GM19193 (cell line): Measurements from ENCODE around the gene FANCB.
A peak's percentile ranks its signal among the peaks of the same experiment; 100 is the strongest.

Experiments
- POLR2A ChIP-seq: IDR thresholded peaks from 4 replicates; pipeline ENCODE4 v1.6.1; 2011; ENCODE audit not compliant: insufficient read depth, insufficient read length; ENCODE audit errors: extremely low read depth

The FANCB gene

DNA sequence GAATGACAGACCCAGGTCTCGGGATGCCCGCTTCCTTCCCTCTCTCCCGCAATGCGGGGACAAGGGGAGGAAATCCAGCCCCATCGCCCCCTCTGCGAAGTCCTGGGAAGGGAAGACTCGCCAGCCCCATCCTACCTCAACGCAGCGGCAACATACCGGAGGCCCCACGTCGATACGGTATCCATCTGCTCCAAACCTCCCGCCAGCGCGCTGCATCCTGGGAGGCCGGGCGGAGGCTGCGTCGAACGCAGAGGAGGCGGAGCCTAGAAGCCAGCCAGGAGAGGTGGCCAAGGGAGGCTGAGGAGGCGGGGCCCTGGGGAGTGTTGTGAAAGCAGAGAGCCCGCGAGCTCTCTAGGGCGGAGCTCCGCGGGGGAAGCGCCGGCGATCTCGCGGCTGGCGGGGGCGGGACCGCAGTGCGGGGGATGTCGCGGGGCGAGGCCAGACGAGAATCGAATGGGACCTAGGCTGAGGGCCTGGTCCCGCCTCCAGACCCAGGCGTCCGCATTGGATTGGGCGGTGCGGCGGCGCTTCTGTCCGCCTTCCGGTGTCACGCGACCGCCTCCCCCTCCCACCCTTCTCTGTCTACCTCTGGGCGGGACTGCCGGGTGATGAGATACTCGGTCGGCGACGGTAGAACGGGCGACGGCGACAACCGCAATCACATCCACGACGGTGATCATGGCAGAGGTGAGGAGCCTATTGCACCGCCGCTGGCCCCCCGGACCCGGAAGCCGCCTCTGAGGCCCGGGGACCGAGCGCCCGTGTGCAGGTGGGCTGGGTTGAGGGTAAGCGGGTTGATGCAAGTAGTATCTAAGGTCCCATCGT is at the start of gene FANCB, which contains the start of gene MOSPD2:
TSS of gene FANCB (minus strand) at position 219 of the 825 bp plus-strand sequence. CDS start 7,559 bp downstream, outside the sequence.
TSS of gene MOSPD2 (plus strand) at position 571 of the 825 bp plus-strand sequence. CDS start at position 679, 108 bp downstream.
- TF ChIP-seq POLR2A, result peak; percentile 54

DNA sequence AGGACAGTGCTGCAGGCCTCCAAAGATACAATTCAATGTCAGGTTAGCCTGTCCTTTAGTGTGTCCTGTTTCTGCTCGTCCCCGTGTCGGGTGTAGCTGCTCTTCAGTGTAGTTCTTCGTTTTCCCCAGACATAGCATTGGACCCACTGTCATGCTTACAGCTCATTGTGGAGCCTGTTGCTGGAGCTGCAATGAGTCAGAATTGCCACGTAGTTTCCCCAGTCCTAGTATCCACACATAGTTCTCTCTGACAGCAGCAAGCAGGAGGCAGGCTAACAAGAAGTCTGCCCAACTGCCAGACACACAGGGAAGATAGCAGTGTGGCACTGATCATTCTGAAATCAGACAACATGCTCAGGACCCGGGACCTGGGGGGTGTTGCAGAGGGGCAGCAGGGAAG is 49.6 kb upstream of the FANCB start:
- no peak for TF ChIP-seq POLR2A

DNA sequence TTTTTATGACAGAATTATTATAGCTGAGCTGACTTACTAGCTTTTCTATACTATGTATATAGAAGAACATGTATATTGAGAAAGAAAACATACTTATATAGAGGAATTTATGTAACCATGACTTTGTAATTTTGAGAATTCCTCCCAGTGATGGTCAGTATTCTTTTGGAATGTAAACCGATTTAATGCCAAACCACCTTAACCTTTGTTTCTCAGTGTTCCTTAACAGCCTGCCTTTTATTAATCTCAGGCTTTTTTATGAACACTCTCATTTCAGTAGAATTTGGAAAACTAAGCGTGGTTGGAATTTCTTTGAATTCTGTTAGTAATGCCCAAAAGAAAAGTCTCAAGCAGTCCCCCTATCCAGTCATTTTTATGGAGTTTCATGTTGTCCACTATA is 47.3 kb upstream of the FANCB start:
- TF ChIP-seq POLR2A, result no peak

DNA sequence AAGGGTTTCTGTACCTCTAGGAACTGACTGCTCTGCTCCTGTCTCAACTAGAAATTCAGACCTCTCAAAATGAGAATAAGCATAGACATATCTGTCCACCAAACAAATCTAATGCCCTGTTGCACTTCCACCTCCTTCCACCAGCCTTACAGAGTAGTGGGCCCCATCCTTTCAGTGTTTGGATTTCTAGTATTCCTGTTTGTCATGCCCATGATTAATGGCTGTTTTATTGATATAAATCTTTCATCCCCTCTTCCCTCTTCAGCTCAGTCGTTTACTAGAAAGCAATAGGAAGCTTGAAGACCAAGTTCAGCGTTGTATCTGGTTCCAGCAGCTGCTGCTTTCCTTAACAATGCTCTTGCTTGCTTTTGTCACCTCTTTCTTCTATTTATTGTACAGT is 46.5 kb upstream of the FANCB start:
- TF ChIP-seq POLR2A, result no peak

DNA sequence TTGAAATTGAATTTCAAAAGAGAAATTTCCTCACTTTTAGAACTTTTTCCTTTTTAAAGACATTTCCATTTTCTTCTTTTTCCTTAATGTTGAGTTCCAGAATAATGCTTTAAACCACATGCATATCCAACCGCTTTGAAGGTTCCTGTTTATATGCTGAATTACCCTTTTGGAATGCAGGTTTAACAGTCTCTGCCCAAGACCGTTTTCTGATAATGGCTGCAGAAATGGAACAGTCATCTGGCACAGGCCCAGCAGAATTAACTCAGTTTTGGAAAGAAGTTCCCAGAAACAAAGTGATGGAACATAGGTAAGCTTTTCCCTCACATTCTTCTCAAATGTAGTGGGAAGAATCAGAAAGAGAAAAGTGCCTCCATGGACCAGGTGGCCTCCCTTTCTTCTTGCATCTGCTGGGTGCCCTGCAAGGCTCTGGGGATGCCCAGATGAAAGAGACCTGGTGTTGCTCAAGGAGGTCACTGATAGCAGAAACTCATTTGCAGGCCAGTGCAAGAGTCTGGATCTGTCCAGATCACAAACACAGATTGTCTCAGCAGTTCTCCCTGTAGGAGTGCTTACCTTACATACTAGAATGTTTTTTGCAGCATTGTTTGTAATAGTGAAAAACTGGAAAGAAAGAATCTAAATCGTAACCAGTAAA is 43.3 kb upstream of the FANCB start:
- TF ChIP-seq POLR2A, result no peak

DNA sequence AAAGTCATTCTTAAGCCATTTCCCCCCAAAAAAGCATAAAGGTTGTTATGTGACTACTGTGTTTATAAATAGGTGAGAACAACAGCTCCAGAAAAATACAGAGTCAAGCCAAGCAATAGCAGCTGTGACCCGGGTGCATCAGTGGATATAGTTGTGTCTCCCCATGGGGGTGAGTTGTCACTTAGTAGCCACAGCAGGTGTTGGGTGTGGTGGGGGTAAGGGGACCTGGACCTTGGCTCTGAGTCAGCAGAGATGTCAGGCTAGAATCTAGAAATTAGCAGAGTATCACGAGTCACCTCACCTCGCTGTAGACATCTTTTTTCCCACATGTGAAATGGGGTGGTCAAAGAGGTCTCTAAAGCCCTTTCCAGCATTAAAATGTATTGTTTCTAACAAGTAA is 42.7 kb upstream of the FANCB start:
- TF ChIP-seq POLR2A, result no peak

DNA sequence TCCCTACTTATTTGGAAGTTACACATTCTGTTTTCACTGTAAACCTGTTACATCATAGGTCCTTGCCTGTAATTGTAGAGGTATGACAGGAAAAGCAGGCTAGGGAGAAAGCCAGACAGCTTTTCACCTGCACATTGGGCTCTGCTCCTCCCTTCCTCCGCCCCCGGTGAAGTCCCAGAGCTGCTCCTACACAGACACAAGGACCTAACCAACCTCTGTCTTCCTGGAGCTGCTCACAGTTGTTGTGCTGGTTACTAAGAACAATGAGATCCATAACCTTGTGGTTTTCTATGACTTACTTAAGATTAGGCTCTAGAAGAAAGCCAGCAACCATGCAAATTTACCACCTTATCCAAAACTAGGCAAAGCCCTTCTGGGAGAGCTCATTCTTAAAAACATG is 40.4 kb upstream of the FANCB start:
- no peak for TF ChIP-seq POLR2A

DNA sequence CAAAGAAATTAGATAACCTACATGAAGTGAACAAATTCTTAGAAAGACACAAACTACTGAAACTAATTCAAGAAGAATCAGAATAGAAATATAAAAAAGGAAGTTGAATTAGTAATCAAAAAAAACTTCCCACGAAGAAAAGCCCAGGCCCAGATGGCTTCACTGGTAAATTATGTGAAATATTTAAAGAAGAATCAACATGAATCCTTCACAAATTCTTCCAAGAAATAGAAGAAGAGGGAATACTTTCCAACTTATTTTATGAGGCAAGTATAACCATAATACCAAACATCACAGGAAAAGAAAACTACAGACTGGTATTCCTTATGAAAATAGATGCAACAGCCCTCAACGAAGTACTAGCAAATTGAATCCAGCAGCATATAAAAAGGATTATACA is 31.0 kb upstream of the FANCB start:
- TF ChIP-seq POLR2A, result no peak

DNA sequence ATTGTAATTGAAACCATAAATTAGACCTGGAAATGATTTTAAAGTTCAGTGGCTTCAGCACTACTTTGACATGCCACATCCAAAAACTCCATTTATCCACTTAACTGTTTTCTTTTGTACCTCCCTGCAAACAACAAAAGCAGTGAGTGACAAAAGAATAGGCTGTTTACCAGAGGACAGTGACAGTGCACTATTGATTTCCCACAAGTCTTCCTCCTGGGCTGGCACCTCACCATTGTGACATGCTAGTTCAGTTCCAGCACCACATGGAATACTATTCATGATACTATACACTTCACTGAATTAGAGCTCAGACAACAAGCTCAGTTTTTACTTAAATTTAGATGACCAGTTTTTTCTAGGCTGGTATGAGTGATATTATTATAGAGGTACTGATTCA is 29.7 kb upstream of the FANCB start:
- no peak for TF ChIP-seq POLR2A

DNA sequence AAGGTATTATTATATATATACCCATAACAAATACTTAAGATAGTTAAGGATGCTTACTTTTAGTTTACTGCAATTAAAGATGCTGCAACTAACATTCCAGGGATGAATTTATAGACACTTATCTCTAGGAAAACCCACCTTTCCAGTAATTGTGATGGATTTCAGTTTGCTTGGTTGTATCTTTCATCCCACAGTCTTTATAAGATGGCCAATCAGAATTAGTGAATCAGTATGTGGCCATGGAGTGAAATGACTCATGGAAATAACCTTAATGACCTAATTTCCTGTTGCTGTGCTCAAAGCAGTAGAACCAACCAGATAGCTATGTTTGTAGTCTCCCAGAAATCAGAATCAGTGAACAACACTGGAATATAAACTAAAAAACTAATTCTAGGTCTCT is 26.7 kb upstream of the FANCB start:
- no peak for TF ChIP-seq POLR2A

DNA sequence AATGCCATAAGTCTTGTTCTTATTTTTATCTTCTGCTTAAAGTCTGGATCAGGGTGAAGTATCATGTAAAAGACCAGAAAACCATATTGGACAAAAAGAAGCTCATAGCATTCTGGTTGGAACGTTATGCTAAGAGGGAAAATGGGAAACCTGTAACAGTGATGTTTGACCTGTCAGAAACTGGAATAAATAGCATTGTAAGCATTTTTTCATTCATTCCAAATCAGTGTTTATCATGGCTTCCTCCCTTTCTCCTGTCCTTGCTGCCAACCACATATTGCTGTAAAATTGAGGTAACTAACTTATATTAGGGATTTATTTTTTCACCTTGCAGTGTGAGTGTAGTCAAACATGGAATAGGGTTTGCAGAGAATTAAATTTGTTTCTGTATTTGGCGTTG is 24.2 kb upstream of the FANCB start:
- no peak for TF ChIP-seq POLR2A

DNA sequence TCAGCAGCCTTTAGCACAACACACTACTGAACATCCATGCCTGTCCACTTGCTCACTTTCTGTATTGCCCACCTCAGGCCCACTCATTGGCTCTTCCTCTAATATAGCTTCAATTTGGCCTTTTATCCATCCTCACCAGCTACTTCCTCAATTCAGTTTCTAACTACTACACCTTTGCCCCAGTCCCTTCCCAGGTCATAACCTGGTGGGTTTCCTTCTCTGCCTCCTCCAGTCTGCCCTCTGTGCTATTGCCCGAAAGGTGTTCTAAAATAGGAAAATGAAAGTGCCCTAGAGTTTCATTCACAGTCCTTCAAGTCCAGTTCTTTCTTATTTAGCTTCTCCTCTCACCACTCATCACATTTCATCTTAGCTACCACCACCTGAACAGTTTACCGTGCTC is 23.4 kb upstream of the FANCB start:
- TF ChIP-seq POLR2A, result no peak

DNA sequence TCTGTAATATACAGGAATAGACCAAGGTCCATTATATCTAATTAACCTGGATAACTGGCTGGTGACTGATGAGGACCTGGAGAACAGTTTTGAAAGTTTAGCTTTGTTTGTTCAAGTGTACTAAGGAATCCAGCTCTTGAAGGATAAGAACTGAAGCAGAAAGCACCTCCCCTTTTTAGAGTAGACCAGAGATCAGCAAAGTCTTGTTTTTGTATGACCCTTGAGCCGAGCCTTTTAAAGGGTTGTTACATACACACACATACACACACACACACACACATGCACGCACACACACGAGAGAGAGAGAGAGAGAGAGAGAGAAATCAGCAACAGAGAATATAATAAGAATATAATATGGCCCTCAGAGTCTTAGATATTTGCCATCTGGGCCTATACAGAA is 13.4 kb upstream of the FANCB start:
- no peak for TF ChIP-seq POLR2A

DNA sequence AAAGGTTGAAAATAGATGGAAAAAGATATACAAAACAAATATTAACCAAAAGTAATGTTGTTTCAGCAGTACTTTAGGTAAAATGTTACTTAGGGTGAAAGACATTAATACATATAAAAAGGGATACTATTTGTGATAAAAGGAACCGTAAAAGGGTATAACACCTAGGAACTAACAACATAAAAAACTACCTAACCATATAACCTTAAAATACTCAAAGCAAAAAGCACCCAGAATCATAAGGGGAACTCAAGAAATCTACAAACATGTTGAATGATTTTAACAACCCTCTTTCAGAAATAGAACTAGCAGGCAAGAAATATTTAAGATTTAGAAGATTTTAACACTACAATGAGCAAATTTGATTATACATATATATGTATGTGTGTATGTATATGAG is 11.8 kb upstream of the FANCB start:
- TF ChIP-seq POLR2A, result no peak

DNA sequence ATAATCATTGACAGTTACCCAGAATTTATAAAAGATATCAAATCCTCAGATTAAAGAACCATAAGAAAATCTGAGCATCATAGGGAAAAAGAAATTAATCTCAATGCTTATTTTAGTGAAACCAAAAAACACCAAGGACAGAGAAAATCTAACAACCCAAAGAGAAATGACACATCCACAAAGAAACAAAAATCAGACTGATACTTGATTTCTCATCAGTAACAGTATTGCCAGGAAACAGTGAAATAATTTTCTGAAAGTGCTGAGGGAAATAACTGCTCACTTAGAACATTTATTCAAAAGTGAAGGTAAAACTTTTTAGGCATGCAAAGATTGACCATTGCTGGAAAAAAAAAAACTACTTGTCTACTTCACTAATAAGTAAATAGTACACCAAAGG is 11.0 kb upstream of the FANCB start:
- no peak for TF ChIP-seq POLR2A

DNA sequence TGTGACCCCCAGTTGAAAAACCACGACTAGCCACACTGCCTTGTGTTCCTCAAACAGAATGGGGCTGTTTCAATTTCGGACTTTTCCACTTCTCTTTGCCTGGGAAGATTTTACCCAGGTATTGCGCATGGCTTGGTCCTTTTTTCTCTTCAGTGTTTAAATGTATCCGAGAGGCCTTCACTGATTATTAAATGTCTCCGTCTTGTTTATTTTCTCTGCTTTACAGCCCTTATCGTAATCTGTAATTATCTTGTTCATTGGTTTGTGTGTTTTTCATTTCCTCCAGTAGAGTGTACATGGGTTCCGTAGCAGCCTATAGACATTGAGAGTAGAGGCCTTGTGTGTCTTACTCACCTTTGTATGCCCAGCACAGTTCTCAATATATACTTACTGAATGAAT is 2.8 kb upstream of the FANCB start:
- no peak for TF ChIP-seq POLR2A
